Measurements from ENCODE around the gene RRP1B. TPM values are rescaled to one million over a fixed set of nuclear protein-coding genes. Genes with fewer than 3 reads are reported as not detected.
A peak's percentile ranks its signal among the peaks of the same experiment; 100 is the strongest.

The RRP1B gene
- total and polyA plus RNA-seq, 11 donors, result 3.6 to 16.1 (median 9.5) TPM

DNA sequence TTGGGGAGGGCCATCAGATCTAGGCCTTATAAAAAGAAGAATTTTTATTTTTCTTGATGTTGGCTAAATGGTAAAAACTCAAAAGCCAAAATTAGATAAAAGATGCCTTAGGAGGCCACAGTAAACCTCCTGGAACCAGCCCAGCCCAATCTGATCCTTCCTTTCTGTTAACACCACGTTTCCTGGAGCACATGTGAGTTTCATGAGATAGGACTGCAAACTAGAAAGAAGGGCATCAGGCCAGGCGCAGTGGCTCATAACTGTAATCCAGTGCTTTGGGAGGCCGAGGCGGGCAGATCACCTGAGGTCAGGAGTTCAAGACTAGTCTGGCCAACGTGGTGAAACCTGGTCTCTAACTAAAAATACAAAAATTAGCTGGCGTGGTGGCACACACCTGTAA lies 6.7 kb upstream of the RRP1B start:
- Histone ChIP-seq H3K9me3 (no peaks in the 10 kb centered on the region), H3K36me3 (no peaks in the 10 kb centered on the region), H3K4me3 (no peak overlapping the region), H3K27me3 (no peaks in the 10 kb centered on the region), H3K4me1 (peaks cover 0 to 6% (median 0%) of the 10 kb centered on the region in 12 donors), H3K27ac (no peak overlapping the region)
- intact Hi-C loops (cut with DNase I), result loop anchor here in 1 of 10 donors (10.0 kb wide), 2 partner anchors 72 to 328 kb away; no protein-coding TSS in a partner anchor
- no peak for DNase-seq
- 75 to 88% (median 83%) methylated on average over 6 of the region's 6 CpGs for WGBS, 4 donors
- TF ChIP-seq, protein P1, sequence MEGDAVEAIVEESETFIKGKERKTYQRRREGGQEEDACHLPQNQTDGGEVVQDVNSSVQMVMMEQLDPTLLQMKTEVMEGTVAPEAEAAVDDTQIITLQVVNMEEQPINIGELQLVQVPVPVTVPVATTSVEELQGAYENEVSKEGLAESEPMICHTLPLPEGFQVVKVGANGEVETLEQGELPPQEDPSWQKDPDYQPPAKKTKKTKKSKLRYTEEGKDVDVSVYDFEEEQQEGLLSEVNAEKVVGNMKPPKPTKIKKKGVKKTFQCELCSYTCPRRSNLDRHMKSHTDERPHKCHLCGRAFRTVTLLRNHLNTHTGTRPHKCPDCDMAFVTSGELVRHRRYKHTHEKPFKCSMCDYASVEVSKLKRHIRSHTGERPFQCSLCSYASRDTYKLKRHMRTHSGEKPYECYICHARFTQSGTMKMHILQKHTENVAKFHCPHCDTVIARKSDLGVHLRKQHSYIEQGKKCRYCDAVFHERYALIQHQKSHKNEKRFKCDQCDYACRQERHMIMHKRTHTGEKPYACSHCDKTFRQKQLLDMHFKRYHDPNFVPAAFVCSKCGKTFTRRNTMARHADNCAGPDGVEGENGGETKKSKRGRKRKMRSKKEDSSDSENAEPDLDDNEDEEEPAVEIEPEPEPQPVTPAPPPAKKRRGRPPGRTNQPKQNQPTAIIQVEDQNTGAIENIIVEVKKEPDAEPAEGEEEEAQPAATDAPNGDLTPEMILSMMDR (IDR thresholded peaks at IDR 0.05), result no peak
- no peak for TF ChIP-seq POLR2A (IDR thresholded peaks at IDR 0.05)
- ATAC-seq, result no peak

DNA sequence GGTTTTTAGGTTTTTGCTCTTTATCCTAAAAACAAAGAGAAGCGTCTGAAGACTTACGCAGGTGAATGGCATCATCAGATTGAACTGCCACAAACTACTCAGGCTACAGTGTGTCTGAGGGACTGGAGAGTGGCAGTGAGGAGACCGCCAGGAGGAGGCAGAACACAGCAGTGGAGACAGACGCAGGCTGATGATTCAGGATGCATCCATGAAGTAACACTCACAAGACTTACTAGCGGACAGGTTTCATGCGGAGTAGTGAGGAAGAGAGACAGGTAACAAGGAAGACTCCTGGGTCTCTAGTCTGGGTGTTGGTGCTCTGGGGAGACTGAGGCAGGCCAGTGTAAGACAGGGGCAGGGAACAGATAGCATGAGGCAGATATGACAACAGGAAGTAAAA lies 5.7 kb upstream of the RRP1B start:
- peaks cover 0 to 12% (median under 1%) of the 10 kb centered on the region in 12 donors for H3K4me1 ChIP-seq
- H3K27me3 ChIP-seq, result no peaks in the 10 kb centered on the region
- H3K36me3 ChIP-seq, result no peaks in the 10 kb centered on the region
- no peak overlapping the region for H3K4me3 ChIP-seq
- intact Hi-C loops (cut with DNase I), result loop anchor here in 1 of 10 donors (10.0 kb wide), 2 partner anchors 71 to 329 kb away; no protein-coding TSS in a partner anchor
- WGBS, 4 donors, result 93 to 97% (median 96%) methylated on average over 6 of the region's 6 CpGs
- ATAC-seq (no peak), DNase-seq (no peak)
- no peak overlapping the region for H3K27ac ChIP-seq
- TF ChIP-seq, protein P1 (IDR thresholded peaks at IDR 0.05), result no peak
- TF ChIP-seq POLR2A (IDR thresholded peaks at IDR 0.05), result no peak
- H3K9me3 ChIP-seq, result no peaks in the 10 kb centered on the region

DNA sequence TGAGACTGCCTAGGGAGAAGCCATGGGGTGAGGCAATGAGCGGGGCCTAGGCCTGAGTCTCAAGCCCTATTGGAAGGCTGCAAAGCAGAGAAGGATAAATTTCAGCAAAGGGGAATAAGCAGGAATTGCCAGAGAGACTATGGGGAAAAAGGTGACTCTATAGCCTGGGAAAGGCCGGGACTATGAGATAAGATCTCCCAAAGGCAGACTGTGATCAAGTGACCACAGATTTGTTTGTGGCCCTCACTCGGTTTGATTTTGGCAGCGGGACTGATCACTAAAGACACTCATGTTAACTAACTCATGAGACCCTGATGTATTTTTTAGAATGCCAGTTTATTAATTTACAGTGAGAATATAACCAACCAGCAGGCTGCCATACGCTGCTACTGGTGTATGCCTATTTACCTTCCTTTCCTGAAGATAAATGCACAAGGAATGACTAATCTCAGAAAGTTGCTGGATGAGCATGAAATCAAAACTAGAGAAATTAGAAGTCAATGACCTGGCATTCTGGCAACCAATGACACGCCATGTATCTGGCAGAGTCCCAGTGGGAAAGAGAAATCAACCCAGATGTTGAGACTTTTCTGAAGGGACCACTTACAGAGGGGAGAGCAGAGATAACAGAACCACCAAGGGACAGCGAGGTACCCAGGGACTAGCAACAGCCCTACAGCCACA lies 4.4 kb upstream of the RRP1B start:
- TF ChIP-seq, protein P1 (IDR thresholded peaks at IDR 0.05), result no peak
- TF ChIP-seq POLR2A (IDR thresholded peaks at IDR 0.05), result no peak
- no peaks in the 10 kb centered on the region for H3K27me3 ChIP-seq
- H3K9me3 ChIP-seq, result no peaks in the 10 kb centered on the region
- intact Hi-C loops (cut with DNase I), result loop anchor here in 2 of 10 donors (5.0 to 10.0 kb wide), 4 partner anchors 47 to 330 kb away; no protein-coding TSS in a partner anchor
- no peak overlapping the region for H3K4me3 ChIP-seq
- no peak overlapping the region for H3K27ac ChIP-seq
- ATAC-seq, result no peak
- peaks cover 0 to 2% (median 0%) of the 10 kb centered on the region in 9 donors for H3K36me3 ChIP-seq
- peaks cover 0 to 18% (median 7%) of the 10 kb centered on the region in 12 donors for H3K4me1 ChIP-seq
- no peak for DNase-seq
- 91 to 94% (median 92%) methylated on average over 7 of the region's 7 CpGs for WGBS, 4 donors

DNA sequence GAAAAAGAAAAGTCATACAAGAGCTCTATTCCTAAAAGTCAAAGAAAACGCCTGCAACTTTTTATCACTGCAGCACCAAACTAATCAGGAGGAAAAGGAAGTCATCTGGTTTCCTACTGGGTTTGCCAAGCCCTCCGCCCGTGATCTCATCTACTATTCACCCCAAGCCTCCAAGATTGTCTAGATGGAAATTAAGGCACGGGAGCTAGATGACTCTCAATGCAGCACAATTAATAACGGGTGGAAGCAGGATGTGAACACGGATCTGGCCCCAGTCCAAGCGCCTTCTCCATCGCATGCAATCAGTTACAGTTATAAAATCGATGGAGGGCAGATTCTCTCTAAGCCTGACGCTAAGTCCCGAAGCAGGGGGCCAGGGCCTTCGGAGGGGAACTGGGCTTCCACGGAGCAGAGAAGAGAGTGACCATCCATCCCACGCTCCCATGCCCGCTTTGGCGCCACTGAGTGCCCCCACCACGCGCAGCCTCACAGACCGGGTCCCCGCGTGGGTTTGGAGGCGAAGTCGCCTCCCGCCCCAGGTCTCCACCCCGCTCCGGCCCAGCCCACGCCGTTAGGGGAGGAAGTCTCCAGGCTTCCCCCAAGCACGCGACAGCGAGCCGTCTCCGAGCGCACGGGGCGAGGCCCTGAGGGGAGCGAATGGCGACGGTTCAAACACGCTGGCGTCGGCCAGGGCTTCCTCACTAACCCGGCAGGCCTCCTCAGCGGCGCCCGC lies 1.8 kb upstream of the RRP1B start:
- H3K4me1 ChIP-seq, result peaks cover 0 to 33% (median 21%) of the 10 kb centered on the region in 12 donors
- ATAC-seq (peak in 2 of 4 donors; percentile 3 to 58), DNase-seq (peak; percentile 32 to 63 (median 33))
- H3K27me3 ChIP-seq, result no peaks in the 10 kb centered on the region
- peak overlapping the region in 2 of 12 donors; percentile 16 to 21 for H3K4me3 ChIP-seq
- TF ChIP-seq POLR2A (IDR thresholded peaks at IDR 0.05), result no peak
- TF ChIP-seq, protein P1 (IDR thresholded peaks at IDR 0.05), result no peak
- WGBS, 4 donors, result 64 to 86% (median 74%) methylated on average over 45 to 46 of the region's 46 CpGs
- intact Hi-C loops (cut with DNase I), result loop anchor here in 2 of 10 donors (5.0 to 10.0 kb wide), 4 partner anchors 45 to 333 kb away; no protein-coding TSS in a partner anchor
- no peaks in the 10 kb centered on the region for H3K9me3 ChIP-seq
- H3K27ac ChIP-seq, result peak overlapping the region in 8 of 12 donors; percentile 4 to 69 (median 49)
- H3K36me3 ChIP-seq, result peaks cover 0 to 11% (median 4%) of the 10 kb centered on the region in 9 donors
